Endothelial cell of umbilical vein (primary cell): ENCODE results near the gene RNF111. TPM values are rescaled to one million over a fixed set of nuclear protein-coding genes. Genes with fewer than 3 reads are reported as not detected.

ENCODE experiments used
- BruUV-seq: library from RNA; stranded (reverse); fragments of 400-500 nt; replicated peaks from 2 replicates; lab custom pipeline; 2021; lab: Mats Ljungman, UMichigan
- CTCF ChIA-PET: fragments of 300-600, 350-600 bp; sonication (Branson Sonifier 250); formaldehyde crosslinking; loops from one replicate; lab custom pipeline; 2021; ENCODE audit warnings: antibody characterized with exemption, inconsistent platforms; lab: Charles Lee
- POLR2A ChIA-PET: fragments of 300-600, 350-600 bp; sonication (Branson Sonifier 250); formaldehyde crosslinking; loops from one replicate; lab custom pipeline; 2021; ENCODE audit warnings: antibody characterized with exemption, inconsistent platforms; lab: Charles Lee
- DNase-seq: peaks from one replicate; pipeline ENCODE4 v3.0.0-alpha.2; 2011; ENCODE audit warnings: low read depth, low spot score
- FAIRE-seq: peaks from 2 replicates; lab custom pipeline; 2011; peaks lifted over from hg19 to GRCh38; lab: Jason Lieb, UNC
- H2AFZ ChIP-seq: 2 replicates; pipeline ENCODE4 v1.6.0; 2012; ENCODE audit warnings: low read depth, low read length, control low read depth, inconsistent platforms
- H3K27ac ChIP-seq: 2 replicates; pipeline ENCODE4 v1.5.1; 2011; ENCODE audit warnings: low read depth, mild to moderate bottlenecking, control low read depth, low read length, moderate library complexity; ENCODE audit not compliant: insufficient read depth
- H3K27me3 ChIP-seq, 2 experiments: 2 replicates each; pipeline versions ENCODE4 v1.6.0 to v1.6.1; 2011; ENCODE audit warnings: low read length in 2 of 2, mixed read lengths in 1 of 2; ENCODE audit not compliant: control insufficient read depth in 2 of 2, insufficient read depth in 2 of 2
- H3K36me3 ChIP-seq, 2 experiments: 2 replicates in 1 of 2; 3 replicates in 1 of 2; pipeline ENCODE4 v1.5.1; 2011; ENCODE audit warnings: low read length in 2 of 2, mild to moderate bottlenecking in 1 of 2, moderate library complexity in 1 of 2; ENCODE audit not compliant: control insufficient read depth in 2 of 2, insufficient read depth in 2 of 2; ENCODE audit errors: extremely low read depth in 1 of 2
- H3K4me1 ChIP-seq: 3 replicates; pipeline ENCODE4 v1.5.1; 2011; ENCODE audit warnings: mild to moderate bottlenecking, low read length; ENCODE audit not compliant: control insufficient read depth, insufficient read depth; ENCODE audit errors: extremely low read depth
- H3K4me2 ChIP-seq: 2 replicates; pipeline ENCODE4 v1.6.1; 2011; ENCODE audit warnings: low read length, control low read depth, mixed read lengths; ENCODE audit not compliant: insufficient read depth
- H3K4me3 ChIP-seq, 3 experiments: fragments of 200-600 bp in 1 of 3; sonication (generic), shearing (Covaris generic) in 1 of 3; replicated peaks in 1 of 3; 2 replicates each; pipeline ENCODE4 v1.5.1; 2011 to 2016; ENCODE audit warnings: control low read depth in 3 of 3, low read length in 3 of 3, mild to moderate bottlenecking in 2 of 3, inconsistent platforms in 1 of 3, low read depth in 1 of 3, moderate library complexity in 1 of 3; ENCODE audit not compliant: insufficient read depth in 1 of 3
- H3K79me2 ChIP-seq: 2 replicates; pipeline ENCODE4 v1.6.0; 2012; ENCODE audit warnings: low read length, inconsistent platforms; ENCODE audit not compliant: control insufficient read depth, insufficient read depth
- H3K9ac ChIP-seq: replicated peaks from 2 replicates; pipeline ENCODE3; 2011; ENCODE audit warnings: low read length, control low read depth; ENCODE audit not compliant: insufficient read depth; ENCODE audit errors: extremely low read depth
- H3K9me1 ChIP-seq: replicated peaks from 3 replicates; pipeline ENCODE4 v1.6.0; 2011; ENCODE audit warnings: mild to moderate bottlenecking, low read length; ENCODE audit not compliant: control insufficient read depth, insufficient read depth; ENCODE audit errors: extremely low read depth
- H3K9me3 ChIP-seq: replicated peaks from 2 replicates; pipeline ENCODE4 v1.5.1; 2012; ENCODE audit warnings: low read length, inconsistent platforms; ENCODE audit not compliant: control insufficient read depth, insufficient read depth
- H4K20me1 ChIP-seq: replicated peaks from 2 replicates; pipeline ENCODE3; 2011; ENCODE audit warnings: mild to moderate bottlenecking, low read length; ENCODE audit not compliant: control insufficient read depth, insufficient read depth; ENCODE audit errors: extremely low read depth
- CTCF ChIP-seq, 2 donors: IDR thresholded peaks; 1 replicate in 1 of 2; 2 replicates in 1 of 2; pipeline ENCODE4 v1.5.1; 2011; ENCODE audit warnings: low read length in 2 of 2, mild to moderate bottlenecking in 2 of 2, moderate library complexity in 2 of 2, control low read depth in 1 of 2, inconsistent platforms in 1 of 2, low read depth in 1 of 2; ENCODE audit not compliant: insufficient read depth in 1 of 2; ENCODE audit errors: extremely low read depth in 1 of 2
- FOS ChIP-seq: IDR thresholded peaks from 2 replicates; pipeline ENCODE4 v1.6.1; 2011; ENCODE audit warnings: mild to moderate bottlenecking, low read length, moderate library complexity, borderline replicate concordance; ENCODE audit not compliant: insufficient read depth
- GATA2 ChIP-seq: IDR thresholded peaks from 2 replicates; pipeline ENCODE4 v1.7.0; 2011; ENCODE audit warnings: low read depth, mild to moderate bottlenecking, moderate library complexity, mixed read lengths, low read length; ENCODE audit not compliant: insufficient read length, insufficient read depth
- JUN ChIP-seq: IDR thresholded peaks from 2 replicates; pipeline ENCODE4 v1.6.1; 2011; ENCODE audit warnings: borderline replicate concordance, low read depth; ENCODE audit not compliant: insufficient read length, insufficient read depth
- MAX ChIP-seq: IDR thresholded peaks from 2 replicates; pipeline ENCODE4 v1.6.1; 2011; ENCODE audit not compliant: insufficient read depth, insufficient read length
- MYC ChIP-seq: IDR thresholded peaks from one replicate; pipeline ENCODE4 v1.6.1; 2011; ENCODE audit warnings: mild to moderate bottlenecking, low read depth, low read length
- POLR2A ChIP-seq: IDR thresholded peaks from 2 replicates; pipeline ENCODE4 v1.6.1; 2012; ENCODE audit warnings: low read depth, mild to moderate bottlenecking, control low read depth, low read length
- POLR2AphosphoS5 ChIP-seq: IDR thresholded peaks from 2 replicates; pipeline ENCODE4 v1.6.1; 2012; ENCODE audit warnings: low read depth, mild to moderate bottlenecking, control low read depth, low read length, moderate library complexity; ENCODE audit not compliant: insufficient read depth
- dilution Hi-C: fragments of 300-500 bp; cut with MboI; formaldehyde crosslinking; loops from one replicate; pipeline ENCODE4 v1.15.0; 2019; ENCODE audit warnings: low sequenced_read_pairs; ENCODE audit not compliant: extremely low pct_ligation_motif_present
- intact Hi-C: fragments of 100-400 bp; cut with micrococcal nuclease; formaldehyde crosslinking; loops from one replicate; pipeline ENCODE4 v1.10.0; 2022
- polyA plus RNA-seq, 4 experiments: library from polyadenylated mRNA; depleted of rRNA in 3 of 4; stranded (reverse) in 3 of 4; unstranded in 1 of 4; fragments of >200 nt; gene quantifications; 2 replicates each; pipeline versions ENCODE4 v1.2.1 to v1.2.3, GENCODE V29; 2011 to 2012; ENCODE audit warnings: missing spikeins in 1 of 4
- total RNA-seq: library from RNA; stranded (reverse); gene quantifications from 2 replicates; pipeline ENCODE4 v1.2.3, GENCODE V29; 2021

Gene RNF111
- total and polyA plus RNA-seq, 2 donors (not counting 3 experiments of a cell fraction or from before 2014, with no cell fraction given), result 22.3 to 42.6 TPM

- no peak overlapping the region for H3K27ac ChIP-seq
- no peak overlapping the region for H3K4me3 ChIP-seq
- no peaks in the 10 kb centered on the region for H3K9me3 ChIP-seq
- peaks cover 0 to 4% of the 10 kb centered on the region in 2 experiments for H3K36me3 ChIP-seq
- H4K20me1 ChIP-seq, result no peaks in the 10 kb centered on the region
- no peak for FAIRE-seq
- no peak for TF ChIP-seq JUN
- TF ChIP-seq GATA2, result no peak
- no peak for TF ChIP-seq POLR2AphosphoS5
- intact Hi-C loops (no loop called here), dilution Hi-C loops (no loop called here)
- H2AFZ ChIP-seq, result no peak overlapping the region
- ChIA-PET POLR2A (no interaction called here), CTCF (no interaction called here)
- H3K4me1 ChIP-seq, result no peaks in the 10 kb centered on the region
- no peak for DNase-seq
- H3K4me2 ChIP-seq, result no peak overlapping the region
- no peak overlapping the region for H3K9ac ChIP-seq
- no peaks in the 10 kb centered on the region for H3K27me3 ChIP-seq
- BruUV-seq, result no TSS peak
- H3K9me1 ChIP-seq, result no peaks in the 10 kb centered on the region
- H3K79me2 ChIP-seq, result peaks cover 44% of the 10 kb centered on the region
Observed at GRCh38 chr15:59020322-59020721, 32.9 kb downstream of the RNF111 start.

GRCh38 chr15:59022188-59022587 is 34.7 kb downstream of the RNF111 start:
- no peak for DNase-seq
- Histone ChIP-seq H3K79me2 (peaks cover 42% of the 10 kb centered on the region), H3K9me3 (no peaks in the 10 kb centered on the region), H2AFZ (no peak overlapping the region), H3K36me3 (peaks cover 0 to 3% of the 10 kb centered on the region in 2 experiments), H3K4me3 (no peak overlapping the region), H4K20me1 (no peaks in the 10 kb centered on the region), H3K27ac (no peak overlapping the region), H3K9me1 (no peaks in the 10 kb centered on the region), H3K4me1 (no peaks in the 10 kb centered on the region), H3K9ac (no peak overlapping the region), H3K27me3 (no peaks in the 10 kb centered on the region), H3K4me2 (no peak overlapping the region)
- dilution Hi-C loops, result no loop called here
- no TSS peak for BruUV-seq
- CTCF ChIA-PET, result no interaction called here
- POLR2A ChIA-PET, result no interaction called here
- TF ChIP-seq POLR2AphosphoS5 (no peak), FOS (no peak), CTCF (IDR thresholded peaks at IDR 0.05; ENCODE audit: extremely low read depth in 1 of 2, insufficient read depth in 1 of 2, low read depth in 1 of 2, low read length in 2 of 2) (no peak), MAX (no peak), POLR2A (no peak), MYC (no peak), GATA2 (no peak)
- no peak for FAIRE-seq
- intact Hi-C loops, result no loop called here
